Testis (tissue), 2 donors: Measurements from ENCODE around the gene ATP5F1C.
"Not testable (repeated sequence)": the region's sequence is repeated elsewhere in the genome, so short reads cannot be mapped to it uniquely, and the experiment has no call there.

ENCODE experiments used
- CTCF ChIP-seq, 3 experiments: fragments of 450-650 bp in 2 of 3; fragments of 200-600 bp in 1 of 3; sonication (generic) in 1 of 3; IDR thresholded peaks; one replicate each; pipeline ENCODE4 v1.5.1; 2016 to 2019; ENCODE audit warnings: antibody characterized with exemption in 3 of 3, mild to moderate bottlenecking in 2 of 3, moderate library complexity in 1 of 3
- POLR2A ChIP-seq: fragments of 450-650 bp; IDR thresholded peaks from one replicate; pipeline ENCODE4 v1.6.1; 2017; ENCODE audit warnings: antibody characterized with exemption, mild to moderate bottlenecking, moderate library complexity

GRCh38 chr10:7811743-7812142, 23.8 kb downstream of the ATP5F1C start:
- not testable (repeated sequence) for TF ChIP-seq CTCF (IDR thresholded peaks at IDR 0.05); POLR2A
